ENCODE data around the gene SLC38A2. TPM values are rescaled to one million over a fixed set of nuclear protein-coding genes. Genes with fewer than 3 reads are reported as not detected.
A peak's percentile ranks its signal among the peaks of the same experiment; 100 is the strongest.

SLC38A2 gene
- total and polyA plus RNA-seq, 7 donors: 35.8 to 428 (median 303) TPM

- Histone ChIP-seq H3K9me3 (no peaks in the 10 kb centered on the region), H3K27ac (no peak overlapping the region), H3K4me3 (no peak overlapping the region), H3K27me3 (ENCODE audit: insufficient read depth in 3 of 3, low read length in 2 of 3) (no peaks in the 10 kb centered on the region), H3K4me1 (no peaks in the 10 kb centered on the region), H3K36me3 (ENCODE audit: insufficient read depth in 1 of 2, low read depth in 1 of 2) (peaks cover 0 to 17% of the 10 kb centered on the region in 2 donors)
- WGBS, 3 donors: 17 to 34% (median 23%) methylated on average over 1 of the region's 1 CpG
- TF ChIP-seq CTCF (IDR thresholded peaks at IDR 0.05): no peak
- ATAC-seq (no peak), DNase-seq (no peak)
- intact Hi-C loops (cut with DNase I): no loop called here
These were observed 17.8 kb downstream of the SLC38A2 start for GRCh38 chr12:46354802-46355199.

- H3K36me3 ChIP-seq (ENCODE audit: insufficient read depth in 1 of 2, low read depth in 1 of 2): peaks cover 0 to 11% of the 10 kb centered on the region in 2 donors
- no peak overlapping the region for H3K27ac ChIP-seq
- 68 to 70% (median 70%) methylated on average over 5 of the region's 5 CpGs for WGBS, 3 donors
- intact Hi-C loops (cut with DNase I): no loop called here
- H3K4me1 ChIP-seq: no peaks in the 10 kb centered on the region
- DNase-seq: no peak
- no peak overlapping the region for H3K4me3 ChIP-seq
- no peak for ATAC-seq
- TF ChIP-seq CTCF (IDR thresholded peaks at IDR 0.05): peak; percentile 8
- no peaks in the 10 kb centered on the region for H3K27me3 ChIP-seq (ENCODE audit: insufficient read depth in 3 of 3, low read length in 2 of 3)
- H3K9me3 ChIP-seq: no peaks in the 10 kb centered on the region
These were observed 18.3 kb downstream of the SLC38A2 start for GRCh38 chr12:46354111-46354801.

- WGBS, 3 donors: 56 to 71% (median 56%) methylated on average over 2 of the region's 2 CpGs
- Histone ChIP-seq H3K9me3 (no peaks in the 10 kb centered on the region), H3K4me3 (no peak overlapping the region), H3K4me1 (no peaks in the 10 kb centered on the region), H3K27me3 (ENCODE audit: insufficient read depth in 3 of 3, low read length in 2 of 3) (no peaks in the 10 kb centered on the region), H3K27ac (no peak overlapping the region), H3K36me3 (ENCODE audit: insufficient read depth in 1 of 2, low read depth in 1 of 2) (no peaks in the 10 kb centered on the region)
- no peak for TF ChIP-seq CTCF (IDR thresholded peaks at IDR 0.05)
- ATAC-seq (no peak), DNase-seq (no peak)
- intact Hi-C loops (cut with DNase I): no loop called here
These were observed 20.5 kb downstream of the SLC38A2 start for GRCh38 chr12:46351886-46352650.

- Histone ChIP-seq H3K4me3 (no peak overlapping the region), H3K36me3 (ENCODE audit: insufficient read depth in 1 of 2, low read depth in 1 of 2) (no peaks in the 10 kb centered on the region), H3K27ac (no peak overlapping the region), H3K4me1 (no peaks in the 10 kb centered on the region), H3K9me3 (no peaks in the 10 kb centered on the region), H3K27me3 (ENCODE audit: insufficient read depth in 3 of 3, low read length in 2 of 3) (no peaks in the 10 kb centered on the region)
- WGBS, 3 donors: 84 to 90% (median 88%) methylated on average over 1 of the region's 1 CpG
- DNase-seq (no peak), ATAC-seq (no peak)
- TF ChIP-seq CTCF (IDR thresholded peaks at IDR 0.05): no peak
- intact Hi-C loops (cut with DNase I): no loop called here
These were observed 21.4 kb downstream of the SLC38A2 start for GRCh38 chr12:46351138-46351537.
